Breast epithelium (tissue), 4 donors: Measurements from ENCODE around the gene CBLB. TPM values are rescaled to one million over a fixed set of nuclear protein-coding genes. Genes with fewer than 3 reads are reported as not detected.
A peak's percentile ranks its signal among the peaks of the same experiment; 100 is the strongest.

Experiments
- DNase-seq, 2 donors: peaks; one replicate each; pipeline ENCODE4 v3.0.0-alpha.2; 2019; ENCODE audit warnings: low spot score in 2 of 2
- H3K27ac ChIP-seq, 2 donors: fragments of 200-600 bp; sonication (generic) in 1 of 2; one replicate each; pipeline ENCODE4 v1.5.1; 2016 to 2019; ENCODE audit warnings: mild to moderate bottlenecking in 1 of 2
- H3K27me3 ChIP-seq, 2 donors: fragments of 200-600 bp; sonication (generic) in 1 of 2; one replicate each; pipeline versions ENCODE4 v1.5.1 to v1.6.0; 2017 to 2019; ENCODE audit warnings: control low read depth in 1 of 2, mild to moderate bottlenecking in 1 of 2
- H3K36me3 ChIP-seq: fragments of 200-600 bp; one replicate; pipeline ENCODE4 v1.5.1; 2019
- H3K4me1 ChIP-seq, 2 donors: fragments of 200-600 bp; sonication (generic); one replicate each; pipeline ENCODE4 v1.5.1; 2016 to 2019; ENCODE audit warnings: control low read depth in 1 of 2
- H3K4me3 ChIP-seq, 3 donors: fragments of 200-600 bp; sonication (generic); 1 replicate in 2 of 3; 2 replicates in 1 of 3; pipeline ENCODE4 v1.5.1; 2016 to 2019; ENCODE audit warnings: mild to moderate bottlenecking in 3 of 3, moderate library complexity in 2 of 3
- H3K9me3 ChIP-seq, 2 donors: fragments of 200-600 bp; sonication (generic) in 1 of 2; one replicate each; pipeline ENCODE4 v1.5.1; 2016 to 2019; ENCODE audit warnings: control low read depth in 1 of 2
- CTCF ChIP-seq, 3 donors: fragments of 450-650 bp; IDR thresholded peaks; one replicate each; pipeline ENCODE4 v1.5.1; 2016 to 2017; ENCODE audit warnings: antibody characterized with exemption in 3 of 3, mild to moderate bottlenecking in 3 of 3, moderate library complexity in 3 of 3
- POLR2A ChIP-seq: fragments of 450-650 bp; IDR thresholded peaks from one replicate; pipeline ENCODE4 v1.6.1; 2016; ENCODE audit warnings: antibody characterized with exemption, mild to moderate bottlenecking, moderate library complexity
- POLR2AphosphoS5 ChIP-seq, 3 donors: sonication (generic); formaldehyde crosslinking; IDR thresholded peaks; one replicate each; pipeline ENCODE4 v1.6.1; 2017; ENCODE audit warnings: antibody characterized with exemption in 3 of 3
- intact Hi-C: fragments of 100-400 bp; cut with DNase I; formaldehyde crosslinking; loops from one replicate; pipeline ENCODE4 v1.15.1; 2023; ENCODE audit warnings: low total_unique reads
- total RNA-seq, 3 donors: library from RNA; depleted of rRNA; stranded (reverse); fragments of >200 nt; gene quantifications; one replicate each; pipeline ENCODE4 v1.1.0, GENCODE V29; 2016

The CBLB gene
- total RNA-seq, 3 donors from 2014 or later, result 57.7 to 107 (median 70.8) TPM

- Histone ChIP-seq H3K27me3 (no peaks in the 10 kb centered on the region), H3K27ac (no peak overlapping the region), H3K9me3 (peaks cover under 1 to 1% of the 10 kb centered on the region in 2 donors), H3K36me3 (no peaks in the 10 kb centered on the region), H3K4me3 (no peak overlapping the region), H3K4me1 (no peaks in the 10 kb centered on the region)
- no peak for DNase-seq
- intact Hi-C loops, result no loop called here
- TF ChIP-seq POLR2AphosphoS5 (IDR thresholded peaks at IDR 0.05), result no peak
- TF ChIP-seq CTCF (IDR thresholded peaks at IDR 0.05), result no peak
- no peak for TF ChIP-seq POLR2A
Observed at GRCh38 chr3:105767776-105768175, 101.0 kb downstream of the CBLB start.

GRCh38 chr3:105767216-105767615 lies 101.6 kb downstream of the CBLB start:
- intact Hi-C loops, result no loop called here
- no peak for TF ChIP-seq CTCF (IDR thresholded peaks at IDR 0.05)
- TF ChIP-seq POLR2A, result no peak
- TF ChIP-seq POLR2AphosphoS5 (IDR thresholded peaks at IDR 0.05), result no peak

GRCh38 chr3:105765308-105765639 lies 103.5 kb downstream of the CBLB start:
- Histone ChIP-seq H3K9me3 (peaks cover 8% of the 10 kb centered on the region in 2 donors), H3K4me3 (no peak overlapping the region), H3K27ac (no peak overlapping the region), H3K36me3 (no peaks in the 10 kb centered on the region), H3K27me3 (no peaks in the 10 kb centered on the region), H3K4me1 (no peaks in the 10 kb centered on the region)
- no peak for TF ChIP-seq CTCF (IDR thresholded peaks at IDR 0.05)
- TF ChIP-seq POLR2A, result no peak
- no peak for TF ChIP-seq POLR2AphosphoS5 (IDR thresholded peaks at IDR 0.05)
- no peak for DNase-seq
- intact Hi-C loops, result no loop called here

More at GRCh38 chr3:105767216-105767615, 101.6 kb downstream of the CBLB start:
- H3K9me3 ChIP-seq, result peaks cover 6 to 7% of the 10 kb centered on the region in 2 donors
- H3K27me3 ChIP-seq, result no peaks in the 10 kb centered on the region
- DNase-seq, result no peak
- no peak overlapping the region for H3K4me3 ChIP-seq
- H3K36me3 ChIP-seq, result no peaks in the 10 kb centered on the region
- no peaks in the 10 kb centered on the region for H3K4me1 ChIP-seq
- H3K27ac ChIP-seq, result no peak overlapping the region

GRCh38 chr3:105764378-105765307 lies 104.2 kb downstream of the CBLB start:
- H3K9me3 ChIP-seq, result peaks cover 8% of the 10 kb centered on the region in 2 donors
- H3K4me3 ChIP-seq, result no peak overlapping the region
- no peaks in the 10 kb centered on the region for H3K36me3 ChIP-seq
- H3K4me1 ChIP-seq, result no peaks in the 10 kb centered on the region
- TF ChIP-seq POLR2AphosphoS5 (IDR thresholded peaks at IDR 0.05), result no peak
- no peak for TF ChIP-seq POLR2A
- TF ChIP-seq CTCF (IDR thresholded peaks at IDR 0.05), result no peak
- intact Hi-C loops, result no loop called here
- H3K27ac ChIP-seq, result peak overlapping the region in 1 of 2 donors; percentile 0
- no peak for DNase-seq
- no peaks in the 10 kb centered on the region for H3K27me3 ChIP-seq

- intact Hi-C loops, result no loop called here
- H3K4me1 ChIP-seq, result no peaks in the 10 kb centered on the region
- H3K36me3 ChIP-seq, result no peaks in the 10 kb centered on the region
- DNase-seq, result no peak
- H3K9me3 ChIP-seq, result peaks cover 15 to 16% of the 10 kb centered on the region in 2 donors
- TF ChIP-seq POLR2A (no peak), POLR2AphosphoS5 (IDR thresholded peaks at IDR 0.05) (no peak), CTCF (IDR thresholded peaks at IDR 0.05) (no peak)
- H3K27ac ChIP-seq, result no peak overlapping the region
- H3K4me3 ChIP-seq, result no peak overlapping the region
- no peaks in the 10 kb centered on the region for H3K27me3 ChIP-seq
Observed at GRCh38 chr3:105763659-105764036, 105.2 kb downstream of the CBLB start.
